ENCODE measurements around the gene CELSR2.

The CELSR2 gene

GRCh38 chr1:109228167-109228566, 21.2 kb upstream of the CELSR2 start:
- DNase-seq (ENCODE audit: low read depth), result no peak

GRCh38 chr1:109229531-109230127, 19.7 kb upstream of the CELSR2 start:
- DNase-seq (ENCODE audit: low read depth), result no peak

GRCh38 chr1:109231066-109231465, 18.3 kb upstream of the CELSR2 start:
- DNase-seq (ENCODE audit: low read depth), result no peak

GRCh38 chr1:109235137-109235536, 14.2 kb upstream of the CELSR2 start:
- DNase-seq (ENCODE audit: low read depth), result no peak

- no peak for DNase-seq (ENCODE audit: low read depth)
These were observed 11.8 kb upstream of the CELSR2 start for GRCh38 chr1:109237512-109237911.

GRCh38 chr1:109238382-109238781, 11.0 kb upstream of the CELSR2 start:
- DNase-seq (ENCODE audit: low read depth), result no peak

GRCh38 chr1:109239047-109239408, 10.3 kb upstream of the CELSR2 start:
- DNase-seq (ENCODE audit: low read depth), result no peak

- DNase-seq (ENCODE audit: low read depth), result no peak
These were observed 9.8 kb upstream of the CELSR2 start for GRCh38 chr1:109239409-109240068.

GRCh38 chr1:109240158-109241152, 8.9 kb upstream of the CELSR2 start:
- DNase-seq (ENCODE audit: low read depth), result no peak

- no peak for DNase-seq (ENCODE audit: low read depth)
These were observed 8.0 kb upstream of the CELSR2 start for GRCh38 chr1:109241344-109241743.

- no peak for DNase-seq (ENCODE audit: low read depth)
These were observed 7.4 kb upstream of the CELSR2 start for GRCh38 chr1:109241841-109242345.

GRCh38 chr1:109242387-109242786, 7.0 kb upstream of the CELSR2 start:
- no peak for DNase-seq (ENCODE audit: low read depth)

GRCh38 chr1:109243221-109243620, 6.1 kb upstream of the CELSR2 start:
- no peak for DNase-seq (ENCODE audit: low read depth)

- no peak for DNase-seq (ENCODE audit: low read depth)
These were observed 5.3 kb upstream of the CELSR2 start for GRCh38 chr1:109243860-109244552.

GRCh38 chr1:109246141-109246551, 3.2 kb upstream of the CELSR2 start:
- no peak for DNase-seq (ENCODE audit: low read depth)

- DNase-seq (ENCODE audit: low read depth), result no peak
These were observed 1.7 kb upstream of the CELSR2 start for GRCh38 chr1:109247401-109248365.

GRCh38 chr1:109248444-109248796, 919 bp upstream of the CELSR2 start:
- no peak for DNase-seq (ENCODE audit: low read depth)

GRCh38 chr1:109249654-109250401, 489 bp downstream of the CELSR2 start:
- DNase-seq (ENCODE audit: low read depth), result no peak

GRCh38 chr1:109250454-109251276, 1.3 kb downstream of the CELSR2 start:
- no peak for DNase-seq (ENCODE audit: low read depth)

Data from T-helper 22 cell (primary cell).